Sigmoid colon (tissue), 4 donors: ENCODE data around the gene GNLY.

Experiments used
- POLR2A ChIP-seq, 2 donors: fragments of 450-650 bp; IDR thresholded peaks; one replicate each; pipeline ENCODE4 v1.6.1; 2016; ENCODE audit warnings: antibody characterized with exemption in 2 of 2, mild to moderate bottlenecking in 2 of 2, moderate library complexity in 2 of 2
- POLR2AphosphoS5 ChIP-seq, 4 donors: sonication (generic); formaldehyde crosslinking; IDR thresholded peaks; one replicate each; pipeline ENCODE4 v1.6.1; 2017; ENCODE audit warnings: antibody characterized with exemption in 4 of 4
- TF ChIP-seq, protein P1 (sequence below), 4 experiments: fragments of 450-650 bp in 3 of 4; fragments of 200-600 bp in 1 of 4; IDR thresholded peaks; one replicate each; pipeline ENCODE4 v1.5.1; 2016 to 2019; ENCODE audit warnings: antibody characterized with exemption in 4 of 4, mild to moderate bottlenecking in 3 of 4, moderate library complexity in 2 of 4

- TF ChIP-seq, protein P1, sequence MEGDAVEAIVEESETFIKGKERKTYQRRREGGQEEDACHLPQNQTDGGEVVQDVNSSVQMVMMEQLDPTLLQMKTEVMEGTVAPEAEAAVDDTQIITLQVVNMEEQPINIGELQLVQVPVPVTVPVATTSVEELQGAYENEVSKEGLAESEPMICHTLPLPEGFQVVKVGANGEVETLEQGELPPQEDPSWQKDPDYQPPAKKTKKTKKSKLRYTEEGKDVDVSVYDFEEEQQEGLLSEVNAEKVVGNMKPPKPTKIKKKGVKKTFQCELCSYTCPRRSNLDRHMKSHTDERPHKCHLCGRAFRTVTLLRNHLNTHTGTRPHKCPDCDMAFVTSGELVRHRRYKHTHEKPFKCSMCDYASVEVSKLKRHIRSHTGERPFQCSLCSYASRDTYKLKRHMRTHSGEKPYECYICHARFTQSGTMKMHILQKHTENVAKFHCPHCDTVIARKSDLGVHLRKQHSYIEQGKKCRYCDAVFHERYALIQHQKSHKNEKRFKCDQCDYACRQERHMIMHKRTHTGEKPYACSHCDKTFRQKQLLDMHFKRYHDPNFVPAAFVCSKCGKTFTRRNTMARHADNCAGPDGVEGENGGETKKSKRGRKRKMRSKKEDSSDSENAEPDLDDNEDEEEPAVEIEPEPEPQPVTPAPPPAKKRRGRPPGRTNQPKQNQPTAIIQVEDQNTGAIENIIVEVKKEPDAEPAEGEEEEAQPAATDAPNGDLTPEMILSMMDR (IDR thresholded peaks at IDR 0.05), result no peak
- TF ChIP-seq POLR2A (IDR thresholded peaks at IDR 0.05) (no peak), POLR2AphosphoS5 (IDR thresholded peaks at IDR 0.05) (no peak)
These were observed 11.8 kb upstream of the GNLY start for GRCh38 chr2:85682378-85682777.
